CD4-positive, alpha-beta T cell treated with Interleukin-6 for 4 hours (primary cell): ENCODE data around the gene SMPX.
"Not testable (repeated sequence)": the region's sequence is repeated elsewhere in the genome, so short reads cannot be mapped to it uniquely, and the experiment has no call there.

Experiments used
- DNase-seq: peaks from one replicate; pipeline ENCODE4 v3.0.0-alpha.2; 2020; ENCODE audit warnings: mixed read lengths

SMPX gene

GRCh38 chrX:21757960-21758359 lies at the start of gene SMPX:
Gene SMPX (minus strand): TSS chrX:21758116. CDS start chrX:21754290, 3,826 bp downstream.
- DNase-seq, result no peak

GRCh38 chrX:21806691-21807090 lies 48.8 kb upstream of the SMPX start:
- DNase-seq, result no peak

- no peak for DNase-seq
Measured at GRCh38 chrX:21802839-21803238, 44.9 kb upstream of the SMPX start.

GRCh38 chrX:21802054-21802670 lies 44.2 kb upstream of the SMPX start:
- DNase-seq, result no peak

- DNase-seq, result no peak
Measured at GRCh38 chrX:21800344-21800770, 42.4 kb upstream of the SMPX start.

DNA sequence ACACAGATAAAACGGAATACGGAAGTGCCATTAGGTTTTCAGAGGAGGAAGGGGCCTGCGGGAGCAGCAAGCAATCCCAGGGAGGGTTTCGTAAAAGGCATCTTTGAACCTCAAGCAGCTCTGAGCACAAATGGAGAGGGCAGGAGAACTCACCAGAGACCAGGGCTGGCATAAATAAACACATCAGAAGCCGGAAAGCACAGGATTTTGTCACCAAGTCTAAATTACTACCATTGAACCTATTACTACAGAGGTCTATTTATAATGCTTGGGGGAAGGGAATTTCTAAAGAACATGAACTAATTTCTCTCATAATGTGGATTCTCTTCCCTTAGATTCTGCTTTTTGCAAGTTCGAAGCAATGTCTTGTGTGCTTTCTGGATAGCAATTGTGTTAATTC lies 41.9 kb upstream of the SMPX start:
- no peak for DNase-seq

- no peak for DNase-seq
Measured at GRCh38 chrX:21798677-21799219, 40.8 kb upstream of the SMPX start.

- no peak for DNase-seq
Measured at GRCh38 chrX:21781976-21782375, 24.1 kb upstream of the SMPX start.

DNA sequence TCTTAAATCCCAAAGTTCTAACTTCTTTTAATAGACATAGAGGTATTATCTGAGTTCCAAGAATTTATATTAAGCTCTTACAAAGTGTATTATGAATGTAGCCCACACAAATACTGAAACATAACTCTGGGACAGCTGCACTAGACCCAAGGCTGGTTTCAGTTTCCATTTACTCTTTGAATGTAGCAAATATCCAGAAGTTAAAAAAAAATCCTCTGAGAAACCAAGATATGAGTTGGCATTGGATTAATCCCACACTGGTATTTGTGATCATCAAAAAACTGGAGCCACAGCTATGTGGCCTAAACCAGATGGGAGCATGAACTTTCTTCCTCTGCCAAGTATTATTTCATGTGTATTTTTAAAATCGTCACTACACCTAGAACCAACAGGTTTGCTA lies 23.6 kb upstream of the SMPX start:
- no peak for DNase-seq

DNA sequence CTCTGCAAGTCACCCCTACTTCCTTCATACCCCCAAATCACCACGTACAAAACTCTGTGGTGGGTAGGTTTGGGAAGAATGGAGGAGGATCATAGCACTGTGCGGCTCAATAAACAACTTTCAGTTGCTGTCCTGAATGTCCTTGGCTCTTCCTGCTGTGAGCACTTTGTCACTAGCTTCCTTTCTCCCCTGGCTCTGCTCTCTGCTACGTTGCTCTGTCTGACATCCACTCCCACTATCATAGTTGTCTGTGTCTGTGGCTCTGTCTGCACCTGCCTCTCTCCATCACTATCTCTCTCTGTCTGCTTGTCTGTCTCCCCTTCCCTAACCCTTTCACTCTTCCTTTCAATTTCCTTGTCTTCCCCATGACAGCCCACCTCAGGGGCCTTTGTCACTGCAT lies 21.2 kb upstream of the SMPX start:
- DNase-seq, result no peak

DNA sequence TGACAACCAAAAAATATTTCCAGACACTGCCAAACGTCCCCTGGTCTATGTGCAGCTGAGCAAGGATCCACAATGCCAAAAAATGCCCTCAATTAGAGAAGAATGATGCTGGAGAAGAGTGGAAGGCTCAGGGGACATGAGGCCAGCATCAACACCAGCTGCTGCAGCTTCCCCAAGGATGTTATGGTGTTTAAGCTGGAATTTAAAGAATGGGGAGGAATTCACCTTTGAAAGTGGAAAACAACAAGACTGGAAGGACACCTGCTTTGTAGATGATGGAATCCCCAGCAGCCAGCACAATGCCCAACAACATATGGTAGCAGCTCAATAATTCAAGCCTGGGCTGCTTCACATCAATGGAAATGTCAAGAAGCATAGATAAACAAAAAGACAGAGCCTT lies 20.3 kb upstream of the SMPX start:
- no peak for DNase-seq

DNA sequence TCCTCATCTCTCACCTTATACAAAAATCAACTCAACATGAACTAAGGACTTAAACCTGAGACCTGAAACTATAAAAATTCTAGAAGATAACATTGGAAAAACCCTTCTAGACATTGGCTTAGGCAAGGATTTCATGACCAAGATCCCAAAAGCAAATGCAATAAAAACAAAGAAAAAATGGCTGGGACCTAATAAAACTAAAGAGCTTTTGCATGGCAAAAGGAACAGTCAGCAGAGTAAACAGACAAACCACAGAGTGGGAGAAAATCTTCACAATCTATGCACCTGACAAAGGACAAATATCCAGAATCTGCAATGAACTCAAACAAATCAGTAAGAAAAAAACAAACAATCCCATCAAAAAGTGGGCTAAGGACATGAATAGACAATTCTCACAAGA lies 17.2 kb upstream of the SMPX start:
- not testable (repeated sequence) for DNase-seq

GRCh38 chrX:21773036-21773435 lies 15.1 kb upstream of the SMPX start:
- not testable (repeated sequence) for DNase-seq

GRCh38 chrX:21770631-21771321 lies 12.9 kb upstream of the SMPX start:
- DNase-seq, result no peak

- no peak for DNase-seq
Measured at GRCh38 chrX:21766101-21766500, 8.2 kb upstream of the SMPX start.

- DNase-seq, result no peak
Measured at GRCh38 chrX:21764008-21764407, 6.1 kb upstream of the SMPX start.

GRCh38 chrX:21758488-21758887 lies 572 bp upstream of the SMPX start:
- DNase-seq, result no peak

DNA sequence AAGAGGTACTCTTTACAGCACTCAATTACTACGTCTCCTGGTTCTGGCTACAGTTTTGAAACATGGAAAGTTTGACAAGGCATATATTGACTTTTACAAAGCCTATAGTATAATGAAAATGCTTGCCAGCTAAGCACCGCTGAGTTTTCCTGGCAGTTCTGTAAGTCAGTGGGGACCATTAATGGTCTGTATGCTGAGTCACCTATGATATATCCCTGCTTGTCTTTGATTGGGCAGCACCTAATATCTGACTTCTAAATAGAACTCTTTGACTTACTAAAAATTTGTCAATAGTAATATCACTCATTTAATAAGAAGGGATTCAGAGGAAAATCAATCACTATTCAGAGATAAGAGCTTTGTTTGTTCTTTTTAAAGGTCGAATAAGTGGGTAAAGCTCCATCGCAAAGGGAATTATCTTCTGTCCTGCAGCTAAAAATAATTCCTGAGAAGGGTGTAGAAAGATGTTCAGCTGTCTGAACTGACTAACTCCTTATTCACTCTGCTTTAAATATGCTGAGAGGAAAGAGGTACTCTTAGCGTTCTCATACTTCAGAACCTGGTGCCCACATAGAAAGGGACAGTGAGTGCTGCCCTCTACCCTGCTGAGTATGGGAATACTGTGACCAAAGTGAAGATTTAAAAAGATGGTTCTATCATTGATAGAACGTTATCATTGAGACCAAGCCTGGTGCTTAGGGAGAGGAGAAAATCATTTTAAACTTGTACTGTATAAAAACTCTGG lies 959 bp downstream of the SMPX start:
- DNase-seq, result no peak

DNA sequence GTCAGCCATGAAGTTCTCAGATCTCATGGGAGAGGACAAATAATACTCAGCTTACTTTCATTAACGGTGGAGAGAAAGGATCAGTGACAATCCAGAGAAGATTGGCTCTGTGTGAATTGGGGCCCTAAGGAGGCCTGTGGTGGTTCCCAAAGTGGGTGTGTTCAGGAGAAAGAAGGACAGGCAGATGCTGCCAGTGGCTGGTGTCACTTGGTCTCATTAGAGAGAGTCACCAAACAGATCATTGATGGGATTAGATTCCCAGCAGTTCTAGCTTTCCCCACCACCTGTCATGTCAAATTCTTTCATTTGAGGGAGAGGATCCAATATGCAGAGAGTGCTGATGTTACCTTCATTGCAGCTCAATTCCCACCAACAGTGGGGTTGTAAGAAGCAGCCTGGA lies 8.0 kb downstream of the SMPX start:
- DNase-seq, result no peak

GRCh38 chrX:21748235-21748634 lies 9.7 kb downstream of the SMPX start:
- DNase-seq, result no peak

GRCh38 chrX:21747558-21747957 lies 10.4 kb downstream of the SMPX start:
- DNase-seq, result no peak

DNA sequence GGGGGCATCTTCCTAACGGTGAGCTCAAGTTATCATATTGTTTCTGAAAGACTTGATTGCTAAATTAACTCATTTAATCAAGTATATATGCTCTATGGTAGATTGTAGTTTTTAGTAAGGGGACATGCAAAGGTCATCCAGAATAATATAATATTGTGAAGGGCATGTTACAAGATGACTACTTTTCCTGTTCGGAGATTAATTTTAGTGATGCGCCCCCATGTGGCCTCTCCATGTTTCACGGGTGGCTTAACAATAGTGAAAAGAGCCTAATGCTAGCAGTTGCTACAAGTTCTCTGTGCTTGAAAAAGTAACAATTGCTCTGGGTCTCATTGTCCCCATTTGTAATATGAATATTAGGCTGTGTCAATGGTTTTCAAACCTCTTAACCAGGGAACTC lies 12.2 kb downstream of the SMPX start:
- peak; percentile 43 for DNase-seq

GRCh38 chrX:21744721-21745120 lies 13.2 kb downstream of the SMPX start:
- DNase-seq, result no peak

DNA sequence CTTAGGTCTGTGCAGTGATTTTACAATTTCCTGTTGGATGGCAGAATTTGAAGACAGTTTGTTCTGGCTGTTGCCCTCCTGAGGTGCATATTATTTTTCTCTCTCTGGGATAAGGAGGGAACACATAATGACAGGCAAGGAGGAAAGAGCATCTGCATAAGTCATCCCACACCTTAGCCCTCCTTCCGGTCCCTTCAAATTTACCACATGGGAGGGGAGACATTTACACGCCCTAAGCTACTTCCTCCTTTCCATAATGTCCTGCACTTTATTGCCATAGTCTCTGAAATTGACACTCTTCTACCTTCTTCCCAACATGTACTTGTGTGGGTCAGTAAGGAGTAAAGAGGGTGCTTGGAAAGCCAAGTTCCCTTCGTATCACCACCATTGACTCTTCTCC lies 13.9 kb downstream of the SMPX start:
- no peak for DNase-seq
